DND-41 (cell line): ENCODE measurements around the gene PPP1R12C.

ENCODE experiments used
- ATAC-seq: fragments of 200-7000 bp; cut with Tn5 transposase; 3 replicates; pipeline ENCODE4 v1.9.1; 2021; ENCODE audit warnings: low read depth; ENCODE audit not compliant: insufficient read depth
- DNase-seq: peaks from one replicate; pipeline ENCODE4 v3.0.0-alpha.2; 2020
- H2AFZ ChIP-seq: 2 replicates; pipeline ENCODE4 v1.6.0; 2012; ENCODE audit warnings: low read depth, low read length
- H3K27ac ChIP-seq: 2 replicates; pipeline ENCODE4 v1.5.1; 2012; ENCODE audit warnings: low read length, inconsistent platforms
- H3K27me3 ChIP-seq: fragments of 200-600 bp; sonication (generic); 2 replicates; pipeline ENCODE4 v1.6.0; 2012; ENCODE audit warnings: low read length, mild to moderate bottlenecking, inconsistent platforms; ENCODE audit not compliant: insufficient read depth, poor library complexity
- H3K36me3 ChIP-seq: 2 replicates; pipeline ENCODE4 v1.5.1; 2012; ENCODE audit warnings: low read length, inconsistent platforms; ENCODE audit not compliant: insufficient read depth
- H3K4me1 ChIP-seq: 2 replicates; pipeline ENCODE4 v1.5.1; 2012; ENCODE audit warnings: mild to moderate bottlenecking, low read length; ENCODE audit not compliant: insufficient read depth
- H3K4me2 ChIP-seq: 2 replicates; pipeline ENCODE4 v1.6.0; 2012; ENCODE audit warnings: mild to moderate bottlenecking, moderate library complexity, low read length, inconsistent platforms; ENCODE audit not compliant: insufficient read depth
- H3K4me3 ChIP-seq, 2 experiments: fragments of 200-600 bp in 1 of 2; shearing (Covaris generic) in 1 of 2; 2 replicates each; pipeline ENCODE4 v1.5.1; 2012 to 2016; ENCODE audit warnings: inconsistent platforms in 2 of 2, low read length in 2 of 2, mild to moderate bottlenecking in 2 of 2, low read depth in 1 of 2, moderate library complexity in 1 of 2
- H3K79me2 ChIP-seq: 2 replicates; pipeline ENCODE4 v1.6.0; 2012; ENCODE audit warnings: low read length, inconsistent platforms; ENCODE audit not compliant: insufficient read depth
- H3K9ac ChIP-seq: 2 replicates; pipeline ENCODE4 v1.6.0; 2012; ENCODE audit warnings: low read depth, mild to moderate bottlenecking, inconsistent platforms, low read length, moderate library complexity
- H3K9me3 ChIP-seq: 2 replicates; pipeline ENCODE4 v1.5.1; 2012; ENCODE audit warnings: low read length, moderate library complexity, mild to moderate bottlenecking, inconsistent platforms; ENCODE audit not compliant: insufficient read depth, severe bottlenecking
- H4K20me1 ChIP-seq: 2 replicates; pipeline ENCODE4 v1.6.0; 2012; ENCODE audit warnings: low read length; ENCODE audit not compliant: insufficient read depth
- CTCF ChIP-seq: IDR thresholded peaks from 2 replicates; pipeline ENCODE4 v1.5.1; 2012; ENCODE audit warnings: borderline replicate concordance, low read length, moderate library complexity, mild to moderate bottlenecking; ENCODE audit not compliant: poor library complexity, severe bottlenecking; ENCODE audit errors: extremely low read depth
- EZH2 ChIP-seq: IDR thresholded peaks from 3 replicates; pipeline ENCODE4 v1.6.1; 2012; ENCODE audit warnings: borderline replicate concordance, low read depth, mild to moderate bottlenecking, moderate library complexity, low read length, inconsistent platforms; ENCODE audit not compliant: severe bottlenecking

PPP1R12C gene

GRCh38 chr19:55132453-55133129 lies 15.2 kb upstream of the PPP1R12C start:
- no peak for TF ChIP-seq CTCF
- no peak for TF ChIP-seq EZH2
- Histone ChIP-seq H2AFZ (no peak overlapping the region), H3K4me2 (no peak overlapping the region), H3K4me1 (no peaks in the 10 kb centered on the region), H3K4me3 (no peak overlapping the region), H3K79me2 (no peaks in the 10 kb centered on the region), H3K27ac (no peak overlapping the region), H3K36me3 (no peaks in the 10 kb centered on the region), H4K20me1 (no peaks in the 10 kb centered on the region), H3K9me3 (no peaks in the 10 kb centered on the region), H3K27me3 (peaks cover 3% of the 10 kb centered on the region), H3K9ac (no peak overlapping the region)
- ATAC-seq = no peak
- DNase-seq = no peak

- Histone ChIP-seq H2AFZ (no peak overlapping the region), H3K4me1 (no peaks in the 10 kb centered on the region), H3K9me3 (no peaks in the 10 kb centered on the region), H3K36me3 (no peaks in the 10 kb centered on the region), H3K27ac (no peak overlapping the region), H4K20me1 (no peaks in the 10 kb centered on the region), H3K27me3 (peaks cover 3% of the 10 kb centered on the region), H3K4me3 (no peak overlapping the region), H3K4me2 (no peak overlapping the region), H3K79me2 (no peaks in the 10 kb centered on the region), H3K9ac (no peak overlapping the region)
- TF ChIP-seq CTCF = no peak
- no peak for TF ChIP-seq EZH2
- ATAC-seq (no peak), DNase-seq (no peak)
These were observed 14.0 kb upstream of the PPP1R12C start for GRCh38 chr19:55131421-55131820.

- Histone ChIP-seq H3K4me2 (peak overlapping the region; percentile 85), H3K27me3 (peaks cover 1% of the 10 kb centered on the region), H3K4me1 (peaks cover 33% of the 10 kb centered on the region), H3K9me3 (no peaks in the 10 kb centered on the region), H3K9ac (peak overlapping the region; percentile 74; the same call in 1 of the 2 replicates), H4K20me1 (peaks cover 30% of the 10 kb centered on the region), H3K79me2 (peaks cover 41% of the 10 kb centered on the region), H3K36me3 (peaks cover 6% of the 10 kb centered on the region; the same call in 1 of the 2 replicates), H3K27ac (no peak overlapping the region), H3K4me3 (no peak overlapping the region), H2AFZ (no peak overlapping the region)
- ATAC-seq (no peak), DNase-seq (no peak)
- no peak for TF ChIP-seq CTCF
- no peak for TF ChIP-seq EZH2
These were observed 1.6 kb upstream of the PPP1R12C start for GRCh38 chr19:55119053-55119452.
